Measurements from ENCODE around the gene ZC3H10. TPM values are rescaled to one million over a fixed set of nuclear protein-coding genes. Genes with fewer than 3 reads are reported as not detected.

Gene ZC3H10
- total RNA-seq, 1 donor from 2014 or later: 4.1 TPM

GRCh38 chr12:56104815-56105608, 13.1 kb upstream of the ZC3H10 start:
- Mint-ChIP-seq H3K27me3 (ENCODE audit: low read depth, unreplicated experiment) (no peaks in the 10 kb centered on the region), H3K4me3 (ENCODE audit: unreplicated experiment) (peak overlapping the region; percentile 99), H3K27ac (ENCODE audit: unreplicated experiment) (peak overlapping the region; percentile 95), H3K4me1 (ENCODE audit: low read depth, unreplicated experiment) (peaks cover 12% of the 10 kb centered on the region), H3K9me3 (ENCODE audit: unreplicated experiment) (no peaks in the 10 kb centered on the region), H3K36me3 (ENCODE audit: low read depth, unreplicated experiment) (peaks cover 10% of the 10 kb centered on the region)
- Histone ChIP-seq H3K4me1 (ENCODE audit: insufficient read depth, low read length) (no peaks in the 10 kb centered on the region), H3K4me3 (ENCODE audit: insufficient read depth, low read depth, low read length) (peak overlapping the region; percentile 90), H3K79me2 (ENCODE audit: insufficient read depth, low read length) (peaks cover 43% of the 10 kb centered on the region), H4K20me1 (ENCODE audit: insufficient read depth, low read length) (peaks cover 20% of the 10 kb centered on the region), H3K36me3 (ENCODE audit: insufficient read depth, low read length) (peaks cover 18% of the 10 kb centered on the region), H3K4me2 (ENCODE audit: low read length) (peak overlapping the region; percentile 88), H3K9me3 (ENCODE audit: insufficient read depth, low read depth, low read length) (no peaks in the 10 kb centered on the region), H2AFZ (ENCODE audit: low read depth, low read length) (peak overlapping the region; percentile 92), H3K27ac (ENCODE audit: low read depth, low read length) (peak overlapping the region; percentile 85), H3K27me3 (ENCODE audit: insufficient read depth, low read length) (no peaks in the 10 kb centered on the region), H3K9ac (ENCODE audit: low read length) (peak overlapping the region; percentile 99)
- FAIRE-seq (no peak), DNase-seq (ENCODE audit: low read depth) (no peak)
- TF ChIP-seq, protein P1, sequence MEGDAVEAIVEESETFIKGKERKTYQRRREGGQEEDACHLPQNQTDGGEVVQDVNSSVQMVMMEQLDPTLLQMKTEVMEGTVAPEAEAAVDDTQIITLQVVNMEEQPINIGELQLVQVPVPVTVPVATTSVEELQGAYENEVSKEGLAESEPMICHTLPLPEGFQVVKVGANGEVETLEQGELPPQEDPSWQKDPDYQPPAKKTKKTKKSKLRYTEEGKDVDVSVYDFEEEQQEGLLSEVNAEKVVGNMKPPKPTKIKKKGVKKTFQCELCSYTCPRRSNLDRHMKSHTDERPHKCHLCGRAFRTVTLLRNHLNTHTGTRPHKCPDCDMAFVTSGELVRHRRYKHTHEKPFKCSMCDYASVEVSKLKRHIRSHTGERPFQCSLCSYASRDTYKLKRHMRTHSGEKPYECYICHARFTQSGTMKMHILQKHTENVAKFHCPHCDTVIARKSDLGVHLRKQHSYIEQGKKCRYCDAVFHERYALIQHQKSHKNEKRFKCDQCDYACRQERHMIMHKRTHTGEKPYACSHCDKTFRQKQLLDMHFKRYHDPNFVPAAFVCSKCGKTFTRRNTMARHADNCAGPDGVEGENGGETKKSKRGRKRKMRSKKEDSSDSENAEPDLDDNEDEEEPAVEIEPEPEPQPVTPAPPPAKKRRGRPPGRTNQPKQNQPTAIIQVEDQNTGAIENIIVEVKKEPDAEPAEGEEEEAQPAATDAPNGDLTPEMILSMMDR (IDR thresholded peaks at IDR 0.05; ENCODE audit: insufficient read depth, low read depth, low read length): no peak
- TF ChIP-seq EZH2 (IDR thresholded peaks at IDR 0.05; ENCODE audit: insufficient read depth, low read length): no peak

- peaks cover 15% of the 10 kb centered on the region for H3K36me3 Mint-ChIP-seq (ENCODE audit: low read depth, unreplicated experiment)
- Histone ChIP-seq H4K20me1 (ENCODE audit: insufficient read depth, low read length) (peaks cover 20% of the 10 kb centered on the region), H2AFZ (ENCODE audit: low read depth, low read length) (no peak overlapping the region), H3K27me3 (ENCODE audit: insufficient read depth, low read length) (no peaks in the 10 kb centered on the region), H3K4me3 (ENCODE audit: insufficient read depth, low read depth, low read length) (peak overlapping the region; percentile 90), H3K9me3 (ENCODE audit: insufficient read depth, low read depth, low read length) (no peaks in the 10 kb centered on the region), H3K4me2 (ENCODE audit: low read length) (peak overlapping the region; percentile 88), H3K36me3 (ENCODE audit: insufficient read depth, low read length) (peaks cover 21% of the 10 kb centered on the region), H3K9ac (ENCODE audit: low read length) (peak overlapping the region; percentile 99), H3K79me2 (ENCODE audit: insufficient read depth, low read length) (peaks cover 43% of the 10 kb centered on the region), H3K4me1 (ENCODE audit: insufficient read depth, low read length) (no peaks in the 10 kb centered on the region), H3K27ac (ENCODE audit: low read depth, low read length) (no peak overlapping the region)
- H3K27me3 Mint-ChIP-seq (ENCODE audit: low read depth, unreplicated experiment): no peaks in the 10 kb centered on the region
- peak overlapping the region; percentile 99 for H3K4me3 Mint-ChIP-seq (ENCODE audit: unreplicated experiment)
- H3K9me3 Mint-ChIP-seq (ENCODE audit: unreplicated experiment): no peaks in the 10 kb centered on the region
- DNase-seq (ENCODE audit: low read depth): no peak
- no peak for TF ChIP-seq EZH2 (IDR thresholded peaks at IDR 0.05; ENCODE audit: insufficient read depth, low read length)
- TF ChIP-seq, protein P1 (IDR thresholded peaks at IDR 0.05; ENCODE audit: insufficient read depth, low read depth, low read length): no peak
- H3K27ac Mint-ChIP-seq (ENCODE audit: unreplicated experiment): peak overlapping the region; percentile 95
- FAIRE-seq: no peak
- peaks cover 12% of the 10 kb centered on the region for H3K4me1 Mint-ChIP-seq (ENCODE audit: low read depth, unreplicated experiment)
Observed at GRCh38 chr12:56105609-56105902, 12.5 kb upstream of the ZC3H10 start.

- Mint-ChIP-seq H3K4me3 (ENCODE audit: unreplicated experiment) (no peak overlapping the region), H3K4me1 (ENCODE audit: low read depth, unreplicated experiment) (peaks cover 12% of the 10 kb centered on the region), H3K27ac (ENCODE audit: unreplicated experiment) (no peak overlapping the region), H3K9me3 (ENCODE audit: unreplicated experiment) (no peaks in the 10 kb centered on the region), H3K36me3 (ENCODE audit: low read depth, unreplicated experiment) (peaks cover 13% of the 10 kb centered on the region), H3K27me3 (ENCODE audit: low read depth, unreplicated experiment) (no peaks in the 10 kb centered on the region)
- DNase-seq (ENCODE audit: low read depth): no peak
- Histone ChIP-seq H3K4me3 (ENCODE audit: insufficient read depth, low read depth, low read length) (no peak overlapping the region), H3K27ac (ENCODE audit: low read depth, low read length) (no peak overlapping the region), H2AFZ (ENCODE audit: low read depth, low read length) (no peak overlapping the region), H3K9ac (ENCODE audit: low read length) (peak overlapping the region; percentile 1), H3K79me2 (ENCODE audit: insufficient read depth, low read length) (peaks cover 43% of the 10 kb centered on the region), H3K9me3 (ENCODE audit: insufficient read depth, low read depth, low read length) (no peaks in the 10 kb centered on the region), H3K4me2 (ENCODE audit: low read length) (no peak overlapping the region), H4K20me1 (ENCODE audit: insufficient read depth, low read length) (peaks cover 20% of the 10 kb centered on the region), H3K36me3 (ENCODE audit: insufficient read depth, low read length) (peaks cover 35% of the 10 kb centered on the region), H3K27me3 (ENCODE audit: insufficient read depth, low read length) (no peaks in the 10 kb centered on the region), H3K4me1 (ENCODE audit: insufficient read depth, low read length) (no peaks in the 10 kb centered on the region)
- no peak for FAIRE-seq
- TF ChIP-seq, protein P1 (IDR thresholded peaks at IDR 0.05; ENCODE audit: insufficient read depth, low read depth, low read length): no peak
Observed at GRCh38 chr12:56107242-56107641, 10.8 kb upstream of the ZC3H10 start.
